ENCODE results near the gene SLFN13.

GRCh38 chr17:35447499-35447898 lies 1.1 kb downstream of the SLFN13 start:
- TF ChIP-seq CTCF (conservative IDR thresholded peaks at IDR 0.05 in 1 of 2, IDR thresholded peaks at IDR 0.05 in 1 of 2; ENCODE audit: low read depth in 1 of 2, low read length in 2 of 2) (no peak), EZH2 (IDR thresholded peaks at IDR 0.05; ENCODE audit: low read length, missing control alignments) (no peak)

All from fibroblast of lung (primary cell).